ENCODE results near the gene CLEC4E.

DNA sequence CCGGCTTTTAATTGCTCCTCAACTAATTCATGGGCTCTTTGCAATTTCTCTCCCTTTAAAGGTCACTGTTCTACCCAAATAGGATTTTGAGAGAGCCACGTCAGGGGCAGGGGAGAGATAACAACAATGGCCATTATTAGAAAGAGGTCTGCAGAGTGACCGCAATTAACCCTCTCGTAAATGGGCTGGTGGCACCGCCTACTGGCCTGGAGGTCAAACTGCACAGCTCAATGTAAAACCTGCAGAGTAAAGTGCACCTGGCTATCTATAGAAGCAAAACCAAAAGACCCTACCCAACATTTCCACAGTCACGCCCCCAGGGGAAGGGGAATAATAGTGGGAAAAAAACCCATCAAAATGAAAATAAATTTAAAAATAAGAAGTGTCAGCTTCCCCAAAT, 21.6 kb upstream of the CLEC4E start:
- TF ChIP-seq GATA3 (IDR thresholded peaks at IDR 0.05; ENCODE audit: low read depth, low read length) (no peak), GATA2 (IDR thresholded peaks at IDR 0.05; ENCODE audit: low read depth, low read length) (no peak)
